UCSD-AML1 (cell line): Measurements from ENCODE around the gene ARHGAP26.

Source experiments
- DNase-seq: peaks from one replicate; lab custom pipeline; 2025; ENCODE audit not compliant: unreplicated experiment; lab: John Stamatoyannopoulos, UW

Gene ARHGAP26

DNA sequence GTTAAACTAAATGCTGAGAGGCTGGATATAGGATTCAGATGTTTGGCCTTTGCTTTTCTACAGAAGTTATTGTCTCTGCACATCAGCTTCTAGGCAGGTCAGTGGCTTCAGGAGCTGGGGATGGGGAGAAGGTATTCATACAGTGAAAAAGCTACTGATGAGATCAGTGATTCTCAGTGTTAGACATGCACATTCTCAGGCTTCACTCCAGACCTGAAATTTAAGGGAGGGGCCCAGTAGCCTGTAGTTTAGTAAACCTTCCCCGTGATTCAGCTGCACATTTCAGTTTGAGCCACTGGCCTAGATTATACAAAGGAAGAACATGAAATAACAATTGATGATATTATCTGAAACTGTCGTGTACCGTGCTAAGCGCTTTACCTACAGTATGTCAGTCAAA is 127.2 kb downstream of the ARHGAP26 start:
- DNase-seq, result no peak

DNA sequence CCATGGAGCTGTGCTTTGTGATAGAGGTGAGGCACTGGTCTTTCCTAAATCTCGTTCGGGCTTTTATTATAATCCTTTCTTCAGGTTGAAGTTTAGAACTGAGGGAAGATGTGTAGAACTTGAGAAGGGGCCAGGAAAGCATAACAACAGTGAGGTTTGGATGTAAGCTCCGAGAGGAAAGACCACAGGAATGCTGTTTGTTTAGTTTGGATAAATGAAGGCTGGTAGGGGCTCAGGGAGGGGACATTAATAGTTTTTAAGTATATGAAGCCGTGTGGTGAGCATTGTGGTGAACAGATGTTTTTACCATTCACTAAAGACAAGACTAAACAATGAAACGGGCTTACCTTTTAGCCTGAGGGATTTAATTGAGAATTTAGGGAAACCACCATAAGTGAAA is 130.8 kb downstream of the ARHGAP26 start:
- no peak for DNase-seq

DNA sequence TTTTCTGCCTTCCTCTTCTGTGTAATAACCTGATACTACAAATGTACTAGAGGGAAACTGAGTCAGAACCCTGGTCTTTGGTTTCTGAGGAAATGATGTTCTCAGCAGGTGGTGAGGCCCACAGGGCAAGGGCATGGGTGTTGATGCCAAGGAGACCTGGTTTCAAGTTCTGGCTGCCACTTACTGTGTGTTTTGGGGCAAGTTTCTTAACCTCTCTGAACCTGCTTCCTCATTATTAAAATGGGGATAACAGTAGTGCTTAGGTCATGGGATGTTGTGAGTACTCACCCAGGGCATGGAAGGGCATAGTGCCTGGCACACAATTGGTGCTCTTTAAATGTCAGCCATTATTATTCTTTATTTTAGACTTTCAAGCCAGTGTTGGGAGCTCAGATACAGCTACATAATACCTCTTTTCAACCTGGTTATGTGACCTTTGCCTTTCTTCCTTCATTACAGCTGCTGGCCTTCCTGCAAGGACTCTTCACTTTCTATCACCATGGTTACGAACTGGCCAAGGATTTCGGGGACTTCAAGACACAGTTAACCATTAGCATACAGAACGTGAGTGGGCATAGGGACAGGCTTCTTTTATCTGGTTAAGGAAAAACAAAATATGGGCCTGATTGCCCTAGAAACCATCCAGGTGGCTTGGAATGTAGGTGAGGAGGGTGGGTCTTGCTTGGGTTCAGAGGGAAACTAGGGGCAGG is 131.5 kb downstream of the ARHGAP26 start:
- DNase-seq, result no peak

DNA sequence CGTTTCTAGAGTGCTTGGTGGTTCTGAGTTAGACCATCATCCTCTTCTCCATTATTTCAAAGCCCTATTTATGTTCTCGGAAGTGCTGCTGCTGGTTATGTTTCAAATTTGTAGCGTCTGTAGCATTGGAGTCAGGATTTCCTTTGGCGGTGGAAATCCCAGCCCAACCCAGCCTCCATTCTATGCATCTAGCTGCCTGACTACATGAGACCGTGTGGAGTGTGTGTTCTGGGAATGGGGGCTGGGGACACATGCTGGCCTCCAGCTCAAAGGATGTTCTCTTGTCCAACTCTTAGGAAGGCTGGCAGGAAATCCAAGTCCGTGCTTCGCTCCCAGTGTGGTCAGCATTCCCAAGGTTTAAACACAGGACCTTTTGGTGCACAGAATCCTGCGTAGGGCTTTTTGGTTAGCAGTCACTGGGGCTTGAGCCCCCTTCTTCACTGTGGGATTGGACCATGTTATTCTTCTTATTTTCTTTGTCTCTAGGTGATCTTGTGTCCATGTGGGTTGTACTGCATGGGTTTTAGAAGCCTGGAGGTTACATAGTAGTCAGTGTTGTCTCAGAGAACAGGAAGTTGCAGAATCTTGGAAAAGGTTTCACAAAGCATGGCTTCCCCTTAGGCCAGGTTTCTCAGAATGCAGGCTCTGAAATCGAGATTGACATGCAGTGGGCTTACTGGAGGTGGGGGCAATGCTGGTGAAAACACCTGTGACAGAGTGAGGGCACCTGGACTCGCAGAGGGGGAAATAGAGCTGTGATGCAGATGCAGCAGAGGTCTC is 132.2 kb downstream of the ARHGAP26 start:
- no peak for DNase-seq

DNA sequence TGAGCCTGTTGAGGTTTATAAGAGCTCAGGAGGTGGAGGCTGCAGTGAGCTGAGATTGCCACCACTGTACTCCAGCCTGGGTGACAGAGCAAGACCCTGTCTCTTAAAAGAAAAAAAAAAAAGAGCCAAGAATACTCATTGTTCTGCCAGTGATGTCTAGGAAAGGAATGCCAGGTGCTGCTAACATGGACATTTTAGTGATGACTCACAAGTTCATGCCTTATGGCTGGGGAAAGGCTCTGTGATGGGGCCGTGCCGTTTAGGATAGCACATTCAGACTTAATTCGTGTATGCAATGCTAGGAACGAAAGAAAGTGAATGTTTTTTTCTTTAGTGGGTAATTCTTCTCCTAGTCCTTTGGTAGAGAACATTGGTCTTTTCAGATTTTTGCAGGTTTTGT is 134.2 kb downstream of the ARHGAP26 start:
- DNase-seq, result no peak

DNA sequence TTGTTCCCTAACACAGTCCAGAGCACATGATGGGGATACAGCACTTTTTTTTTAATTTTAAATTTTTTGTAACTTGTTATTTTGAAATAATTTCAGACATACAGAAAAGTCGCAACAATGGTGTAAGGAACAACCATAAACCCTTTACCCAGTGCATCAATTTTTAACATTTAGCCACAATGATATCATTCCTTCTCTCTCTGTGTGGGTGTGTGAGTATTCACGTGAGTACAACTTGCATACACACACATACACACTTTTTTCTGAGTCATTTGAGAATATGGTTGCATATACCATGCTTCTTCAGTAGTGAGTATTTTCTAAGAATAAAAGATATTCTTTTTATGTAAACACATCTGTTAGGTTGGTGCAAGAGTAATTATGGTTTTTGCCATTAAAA is 135.2 kb downstream of the ARHGAP26 start:
- DNase-seq, result no peak

DNA sequence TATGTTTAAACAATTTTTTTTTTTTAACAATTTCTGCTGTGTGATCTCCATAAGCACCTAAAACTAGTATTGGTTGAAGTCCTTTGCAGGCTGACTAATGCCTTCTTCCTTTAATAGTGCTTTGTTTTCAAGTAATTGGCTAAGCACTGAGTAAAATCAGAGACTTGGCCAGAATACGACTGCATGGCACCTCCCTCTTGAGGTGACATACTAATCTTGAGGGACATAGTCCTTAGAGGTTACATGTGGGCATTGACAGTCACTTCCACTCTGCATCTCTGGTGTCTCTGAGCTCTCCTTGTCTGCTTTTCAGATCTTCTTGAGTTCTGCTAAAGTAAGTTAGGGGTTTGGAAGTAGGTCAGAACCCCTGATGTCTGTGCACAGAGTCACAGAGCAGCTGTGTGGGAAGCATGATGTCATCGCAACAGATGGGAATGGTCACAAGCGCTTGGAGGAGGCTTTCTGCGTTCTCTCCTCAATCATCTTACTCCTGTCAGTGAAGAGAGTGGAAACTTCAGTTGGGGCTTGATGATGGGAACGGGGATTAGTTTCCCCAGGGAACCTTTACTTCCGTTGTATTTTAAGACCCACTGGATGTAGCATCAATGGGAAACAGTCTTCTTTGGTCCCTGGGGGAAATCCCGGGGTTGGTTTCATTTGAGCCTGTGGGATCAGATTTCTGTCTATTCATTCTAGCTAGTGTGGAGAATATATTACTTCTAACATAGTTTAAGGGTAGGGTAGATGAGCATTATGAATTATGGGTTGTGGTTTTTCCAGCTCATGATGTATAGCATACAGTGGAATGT is 136.9 kb downstream of the ARHGAP26 start:
- DNase-seq, result no peak

DNA sequence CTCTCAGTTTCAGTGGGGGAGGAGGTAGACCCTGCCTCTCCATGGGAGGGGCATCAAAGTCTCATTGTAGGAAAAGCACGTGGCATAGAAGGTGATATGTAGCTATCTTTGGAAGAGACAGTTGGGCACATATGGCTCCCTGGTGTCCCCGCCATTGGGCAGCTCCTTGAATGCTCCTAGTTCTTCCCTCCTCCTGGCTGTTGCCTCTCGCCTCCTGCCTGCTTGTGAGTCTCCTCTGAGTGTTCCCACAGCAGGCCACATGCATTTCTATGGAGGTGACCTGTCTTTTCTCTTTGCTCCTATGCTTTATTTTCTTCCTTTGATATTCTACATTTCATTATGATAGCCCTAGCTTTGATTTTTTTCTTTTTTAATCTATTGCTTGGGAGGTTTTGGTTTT is 138.5 kb downstream of the ARHGAP26 start:
- DNase-seq, result no peak

DNA sequence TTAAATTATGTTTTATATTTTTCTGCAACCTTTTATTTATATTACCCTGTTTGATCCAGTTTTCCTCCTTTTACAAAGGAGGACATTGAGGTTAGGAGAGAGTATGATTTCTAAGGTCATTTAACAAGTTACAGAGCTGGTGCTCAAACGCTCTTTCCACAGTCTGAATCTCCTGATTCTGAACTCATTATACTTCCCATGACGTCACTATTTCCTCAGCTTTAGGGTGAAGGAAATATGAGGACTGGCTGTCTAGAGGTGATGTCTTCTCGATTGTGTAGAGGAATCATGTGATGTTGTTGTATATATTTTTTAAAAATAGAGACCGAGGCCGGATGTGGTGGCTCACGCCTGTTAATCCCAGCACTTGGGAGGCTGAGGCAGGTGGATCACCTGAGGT is 140.0 kb downstream of the ARHGAP26 start:
- DNase-seq, result no peak

DNA sequence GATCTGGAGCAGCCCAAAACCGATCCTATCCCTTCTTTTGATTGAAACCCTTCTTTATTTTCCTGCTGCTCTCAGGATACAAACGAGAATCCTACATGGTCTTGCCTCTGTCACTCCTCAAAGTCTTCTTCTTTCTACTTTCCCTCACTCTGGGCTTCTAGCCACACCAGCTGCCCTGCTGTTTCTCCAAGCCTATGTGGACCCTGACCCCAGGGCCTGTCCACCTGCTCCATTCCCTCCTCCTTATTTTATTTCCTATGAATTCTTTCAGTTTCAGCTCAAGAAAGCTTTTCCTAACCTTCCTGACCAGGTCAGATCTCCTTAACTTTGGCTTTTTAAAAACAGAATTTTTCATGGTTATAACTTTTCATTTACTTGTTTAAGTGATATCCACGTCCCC is 141.0 kb downstream of the ARHGAP26 start:
- no peak for DNase-seq

- DNase-seq, result no peak
These were observed 141.6 kb downstream of the ARHGAP26 start for GRCh38 chr5:142911775-142912174.

DNA sequence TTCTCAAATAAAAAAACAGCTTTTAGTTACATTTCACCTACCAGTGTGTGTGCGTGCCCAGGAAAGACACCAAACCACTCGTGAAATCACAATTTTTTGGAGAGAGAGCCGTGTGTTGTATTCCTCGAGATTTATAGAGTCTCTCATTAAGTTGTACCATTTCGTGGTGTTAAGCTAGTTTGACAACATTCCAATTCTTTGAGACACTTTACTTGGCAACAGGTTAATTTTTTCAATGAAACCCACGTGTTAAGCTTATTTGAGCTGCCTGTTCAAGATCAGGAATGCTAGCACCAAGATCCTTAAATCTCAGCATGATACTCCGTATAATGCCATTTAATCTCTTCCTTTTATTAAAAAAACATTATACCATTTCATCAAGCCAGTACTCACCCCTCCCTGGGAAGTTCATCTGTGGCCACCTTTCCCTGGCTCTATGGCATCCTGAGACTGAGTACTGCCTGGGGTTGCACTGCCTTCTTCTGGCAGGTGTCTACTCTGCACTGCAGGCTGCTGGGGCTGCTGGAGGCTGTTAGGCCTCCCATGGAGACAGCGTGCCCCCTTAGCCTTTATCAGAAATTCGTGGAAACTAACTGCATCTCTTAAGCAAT is 143.7 kb downstream of the ARHGAP26 start:
- DNase-seq, result no peak

- no peak for DNase-seq
These were observed 144.9 kb downstream of the ARHGAP26 start for GRCh38 chr5:142915038-142915437.

DNA sequence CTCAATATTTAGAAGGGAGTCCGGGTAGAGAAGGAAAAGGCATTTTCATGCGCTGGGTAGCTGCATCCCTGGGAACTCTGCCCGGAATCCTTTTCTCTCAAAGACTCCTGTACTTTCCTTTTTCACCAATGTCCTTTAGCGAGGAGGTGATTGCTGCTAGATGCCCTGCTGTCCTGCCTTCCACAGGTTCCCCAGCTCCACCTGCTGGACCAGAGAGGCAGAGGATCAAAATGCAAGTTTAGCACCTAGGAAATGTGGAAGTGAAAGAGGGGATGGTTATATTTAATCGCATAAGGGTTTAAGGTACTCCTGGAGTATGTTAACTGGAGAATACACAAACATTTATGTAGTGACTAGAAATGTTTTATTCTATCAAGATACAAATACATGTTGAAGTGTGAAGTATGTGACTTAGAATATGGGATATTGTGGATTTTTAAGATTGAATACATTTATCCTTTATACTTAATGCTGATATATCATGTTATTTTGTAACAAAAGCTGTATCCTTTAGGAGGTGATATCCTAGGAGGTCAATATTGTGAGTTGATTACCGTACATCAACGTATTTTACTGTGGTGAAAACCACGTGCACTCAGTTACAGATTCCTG is 145.7 kb downstream of the ARHGAP26 start:
- DNase-seq, result peak; percentile 16

DNA sequence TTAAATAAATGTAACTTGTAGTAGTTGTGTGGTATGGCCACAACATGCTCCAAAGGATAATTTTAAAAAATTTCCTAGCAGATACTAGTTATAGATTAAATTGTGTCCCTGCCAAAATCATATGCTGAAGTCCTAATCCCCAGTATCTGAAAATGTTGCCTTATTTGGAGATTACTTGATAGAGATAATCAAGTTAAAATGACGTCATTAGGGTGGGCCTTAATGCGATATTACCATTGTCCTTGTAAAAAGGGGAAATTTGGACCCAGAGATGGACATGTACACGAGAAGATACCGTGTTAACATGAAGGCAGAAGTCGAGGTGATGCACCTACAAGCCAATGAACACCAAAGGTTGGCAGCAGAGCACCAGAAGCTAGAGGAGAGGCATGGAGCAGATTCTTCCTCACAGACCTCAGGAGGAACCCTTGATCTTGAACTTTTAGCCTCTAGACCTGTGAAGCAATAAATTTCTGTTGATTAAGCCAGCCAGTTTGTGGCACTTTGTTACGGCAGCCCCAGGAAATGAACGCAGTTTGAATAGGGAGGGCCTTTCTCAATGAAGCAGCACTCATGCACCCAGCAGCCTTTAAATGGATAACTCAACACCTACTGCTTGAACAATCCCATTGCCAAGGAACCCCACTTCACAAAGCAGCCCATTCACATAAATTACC is 148.9 kb downstream of the ARHGAP26 start:
- no peak for DNase-seq

- DNase-seq, result no peak
These were observed 150.9 kb downstream of the ARHGAP26 start for GRCh38 chr5:142920849-142921612.

DNA sequence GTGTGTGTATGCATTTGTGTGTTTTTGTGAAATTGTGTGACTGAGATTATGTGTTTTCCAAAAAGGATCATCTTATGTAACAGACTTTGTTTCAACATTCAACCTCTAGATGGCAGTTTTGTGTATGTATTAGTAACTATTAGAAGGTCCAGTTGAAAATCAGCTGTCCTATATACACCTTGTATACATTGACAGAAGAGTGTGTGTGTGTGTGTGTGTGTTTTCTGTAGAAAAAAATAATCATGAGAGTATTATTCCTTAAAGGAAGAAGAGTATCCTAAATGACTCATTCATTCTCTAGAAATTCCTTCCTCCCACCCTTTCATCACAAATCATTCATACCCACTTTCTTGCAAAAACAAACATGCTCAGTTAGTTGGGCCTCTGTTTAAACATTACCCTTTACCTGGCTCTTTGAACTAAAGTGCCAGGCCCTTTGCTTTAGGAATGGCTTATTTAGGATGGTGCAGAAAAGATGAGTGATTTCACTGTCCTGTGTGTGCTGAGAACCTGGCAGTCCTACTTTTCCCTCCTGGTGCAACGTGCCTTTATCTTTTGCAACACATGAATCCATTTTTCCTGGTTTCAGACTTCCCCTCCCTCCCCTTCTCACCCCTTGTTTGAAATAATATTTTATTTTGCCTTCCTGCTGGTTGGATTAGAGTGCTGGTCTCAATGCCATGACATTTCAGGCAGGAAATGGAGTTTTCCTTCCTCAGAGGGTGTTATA is 152.2 kb downstream of the ARHGAP26 start:
- no peak for DNase-seq

- no peak for DNase-seq
These were observed 154.1 kb downstream of the ARHGAP26 start for GRCh38 chr5:142924135-142924883.
